Activated CD4-positive, alpha-beta memory T cell treated with anti-CD3 and anti-CD28 coated beads for 36 hours (primary cell): ENCODE data around the gene SEM1. TPM values are rescaled to one million over a fixed set of nuclear protein-coding genes. Genes with fewer than 3 reads are reported as not detected.
"Not testable (repeated sequence)": the region's sequence is repeated elsewhere in the genome, so short reads cannot be mapped to it uniquely, and the experiment has no call there.

ENCODE experiments used
- CTCF ChIA-PET: fragments of 350-600 bp; sonication (Branson Sonifier 250); formaldehyde crosslinking; loops from one replicate; lab custom pipeline; 2021; ENCODE audit warnings: antibody characterized with exemption, inconsistent platforms; lab: Charles Lee
- POLR2A ChIA-PET: fragments of 350-600 bp; sonication (Branson Sonifier 250); formaldehyde crosslinking; loops from one replicate; lab custom pipeline; 2021; ENCODE audit warnings: antibody characterized with exemption; lab: Charles Lee
- DNase-seq: peaks from one replicate; pipeline ENCODE4 v3.0.0-alpha.2; 2020
- H3K27ac Mint-ChIP-seq: one replicate; pipeline ENCODE4 v1.8.0; 2021; ENCODE audit warnings: mixed read lengths
- H3K27me3 Mint-ChIP-seq: one replicate; pipeline ENCODE4 v1.8.0; 2021; ENCODE audit warnings: mixed read lengths
- H3K36me3 Mint-ChIP-seq: one replicate; pipeline ENCODE4 v1.8.0; 2021; ENCODE audit warnings: mixed read lengths
- H3K4me1 Mint-ChIP-seq: one replicate; pipeline ENCODE4 v1.8.0; 2021; ENCODE audit warnings: low read depth, mixed read lengths
- H3K4me3 Mint-ChIP-seq: one replicate; pipeline ENCODE4 v1.8.0; 2021; ENCODE audit warnings: mild to moderate bottlenecking, mixed read lengths
- H3K9me3 Mint-ChIP-seq: one replicate; pipeline ENCODE4 v1.8.0; 2021; ENCODE audit warnings: mixed read lengths
- intact Hi-C: fragments of 100-400 bp; cut with micrococcal nuclease; formaldehyde crosslinking; loops from one replicate; pipeline ENCODE4 v1.15.1; 2023
- total RNA-seq, 2 experiments: library from RNA; stranded (reverse); gene quantifications; one replicate each; pipeline ENCODE4 v1.2.3, GENCODE V29; 2021

SEM1 gene
- total RNA-seq, 2 experiments from 2014 or later = 41.6 to 42.4 TPM

GRCh38 chr7:96723622-96724021, 14.0 kb upstream of the SEM1 start:
- no peak for DNase-seq
- no peak overlapping the region for H3K4me3 Mint-ChIP-seq
- peaks cover 31% of the 10 kb centered on the region for H3K27me3 Mint-ChIP-seq
- H3K36me3 Mint-ChIP-seq = no peaks in the 10 kb centered on the region
- H3K27ac Mint-ChIP-seq = no peak overlapping the region
- ChIA-PET POLR2A (no interaction called here), CTCF (no interaction called here)
- intact Hi-C loops = no loop called here
- no peaks in the 10 kb centered on the region for H3K4me1 Mint-ChIP-seq
- H3K9me3 Mint-ChIP-seq = no peaks in the 10 kb centered on the region

GRCh38 chr7:96722928-96723327, 13.3 kb upstream of the SEM1 start:
- H3K9me3 Mint-ChIP-seq, H3K4me1 Mint-ChIP-seq, H3K36me3 Mint-ChIP-seq, H3K4me3 Mint-ChIP-seq, H3K27ac Mint-ChIP-seq, POLR2A ChIA-PET, CTCF ChIA-PET, DNase-seq, intact Hi-C loops: not testable (repeated sequence)
- H3K27me3 Mint-ChIP-seq = peaks cover 32% of the 10 kb centered on the region

- no peaks in the 10 kb centered on the region for H3K36me3 Mint-ChIP-seq
- H3K4me3 Mint-ChIP-seq = no peak overlapping the region
- no peaks in the 10 kb centered on the region for H3K9me3 Mint-ChIP-seq
- H3K27ac Mint-ChIP-seq = no peak overlapping the region
- no peaks in the 10 kb centered on the region for H3K4me1 Mint-ChIP-seq
- H3K27me3 Mint-ChIP-seq = peaks cover 44% of the 10 kb centered on the region
- CTCF ChIA-PET = no interaction called here
- intact Hi-C loops = no loop called here
- POLR2A ChIA-PET = no interaction called here
- no peak for DNase-seq
These were observed 11.2 kb upstream of the SEM1 start for GRCh38 chr7:96720843-96721242.

- no peak overlapping the region for H3K27ac Mint-ChIP-seq
- POLR2A ChIA-PET = no interaction called here
- CTCF ChIA-PET = interaction anchor here (0.9 kb wide), 1 partner anchor 9 kb away, joined by 3 read pairs; no protein-coding TSS in a partner anchor
- H3K9me3 Mint-ChIP-seq = no peaks in the 10 kb centered on the region
- H3K4me1 Mint-ChIP-seq = no peaks in the 10 kb centered on the region
- H3K4me3 Mint-ChIP-seq = no peak overlapping the region
- no peak for DNase-seq
- no peaks in the 10 kb centered on the region for H3K36me3 Mint-ChIP-seq
- H3K27me3 Mint-ChIP-seq = peaks cover 43% of the 10 kb centered on the region
- intact Hi-C loops = no loop called here
These were observed 9.5 kb upstream of the SEM1 start for GRCh38 chr7:96719164-96719563.

GRCh38 chr7:96718107-96719003, 8.7 kb upstream of the SEM1 start:
- DNase-seq = no peak
- Mint-ChIP-seq H3K27me3 (peaks cover 40% of the 10 kb centered on the region), H3K4me1 (no peaks in the 10 kb centered on the region), H3K36me3 (peaks cover 3% of the 10 kb centered on the region), H3K27ac (no peak overlapping the region), H3K4me3 (no peak overlapping the region), H3K9me3 (peaks cover 7% of the 10 kb centered on the region)
- intact Hi-C loops = no loop called here
- ChIA-PET POLR2A (no interaction called here), CTCF (interaction anchor here (0.7 to 0.9 kb wide), 2 partner anchors 8 to 806 kb away, joined by 3 read pairs; no protein-coding TSS in a partner anchor)

GRCh38 chr7:96713037-96713436, 3.4 kb upstream of the SEM1 start:
- H3K36me3 Mint-ChIP-seq = peaks cover 5% of the 10 kb centered on the region
- H3K4me1 Mint-ChIP-seq = peaks cover 4% of the 10 kb centered on the region
- ChIA-PET POLR2A (interaction anchor here (0.6 kb wide), 1 partner anchor 22 kb away, joined by 4 read pairs; no protein-coding TSS in a partner anchor), CTCF (no interaction called here)
- no peak overlapping the region for H3K27ac Mint-ChIP-seq
- no peak for DNase-seq
- H3K27me3 Mint-ChIP-seq = peaks cover 14% of the 10 kb centered on the region
- intact Hi-C loops = no loop called here
- no peak overlapping the region for H3K4me3 Mint-ChIP-seq
- H3K9me3 Mint-ChIP-seq = peaks cover 21% of the 10 kb centered on the region

GRCh38 chr7:96710544-96710943, 898 bp upstream of the SEM1 start:
- Mint-ChIP-seq H3K4me3 (no peak overlapping the region), H3K27me3 (peaks cover 2% of the 10 kb centered on the region), H3K4me1 (peaks cover 19% of the 10 kb centered on the region), H3K36me3 (peaks cover 11% of the 10 kb centered on the region), H3K9me3 (peaks cover 21% of the 10 kb centered on the region), H3K27ac (no peak overlapping the region)
- DNase-seq = no peak
- POLR2A ChIA-PET = no interaction called here
- intact Hi-C loops = no loop called here
- CTCF ChIA-PET = interaction anchor here (1.4 kb wide), 1 partner anchor 8 kb away, joined by 3 read pairs; no protein-coding TSS in a partner anchor

- Mint-ChIP-seq H3K27me3 (no peaks in the 10 kb centered on the region), H3K4me3 (peak overlapping the region; percentile 98), H3K36me3 (peaks cover 13% of the 10 kb centered on the region), H3K4me1 (peaks cover 28% of the 10 kb centered on the region), H3K9me3 (peaks cover 19% of the 10 kb centered on the region), H3K27ac (peak overlapping the region; percentile 96)
- intact Hi-C loops = loop anchor here (2.0 to 10.0 kb wide), 4 partner anchors 14 to 408 kb away; partner anchors contain the start of genes SDHAF3 and SLC25A13
- ChIA-PET POLR2A (no interaction called here), CTCF (interaction anchor here (1.1 kb wide), 1 partner anchor 8 kb away, joined by 3 read pairs; no protein-coding TSS in a partner anchor)
- no peak for DNase-seq
These were observed 774 bp downstream of the SEM1 start for GRCh38 chr7:96708872-96709271.

GRCh38 chr7:96707901-96708774, 1.5 kb downstream of the SEM1 start:
- no peak for DNase-seq
- POLR2A ChIA-PET = no interaction called here
- Mint-ChIP-seq H3K36me3 (peaks cover 9% of the 10 kb centered on the region), H3K4me1 (peaks cover 33% of the 10 kb centered on the region), H3K9me3 (peaks cover 12% of the 10 kb centered on the region), H3K27me3 (no peaks in the 10 kb centered on the region), H3K4me3 (peak overlapping the region; percentile 98), H3K27ac (no peak overlapping the region)
- intact Hi-C loops = loop anchor here (2.0 to 10.0 kb wide), 4 partner anchors 13 to 409 kb away; partner anchors contain the start of genes SDHAF3 and SLC25A13
- CTCF ChIA-PET = interaction anchor here (1.1 kb wide), 2 partner anchors 8 to 18 kb away, joined by 3 read pairs; no protein-coding TSS in a partner anchor

- Mint-ChIP-seq H3K9me3 (no peaks in the 10 kb centered on the region), H3K4me1 (peaks cover 70% of the 10 kb centered on the region), H3K27me3 (no peaks in the 10 kb centered on the region), H3K4me3 (no peak overlapping the region), H3K27ac (no peak overlapping the region), H3K36me3 (peaks cover 9% of the 10 kb centered on the region)
- intact Hi-C loops = loop anchor here (10.0 kb wide), 1 partner anchor 376 kb away; the partner anchor contains the start of gene SLC25A13
- ChIA-PET CTCF (no interaction called here), POLR2A (no interaction called here)
- no peak for DNase-seq
These were observed 8.4 kb downstream of the SEM1 start for GRCh38 chr7:96701258-96701657.

GRCh38 chr7:96700516-96700915, 9.1 kb downstream of the SEM1 start:
- ChIA-PET POLR2A (no interaction called here), CTCF (interaction anchor here (1.2 kb wide), 1 partner anchor 9 kb away, joined by 3 read pairs; the partner anchor contains the start of gene SEM1)
- Mint-ChIP-seq H3K36me3 (peaks cover 6% of the 10 kb centered on the region), H3K9me3 (no peaks in the 10 kb centered on the region), H3K4me3 (no peak overlapping the region), H3K27ac (no peak overlapping the region), H3K27me3 (no peaks in the 10 kb centered on the region), H3K4me1 (peaks cover 65% of the 10 kb centered on the region)
- no peak for DNase-seq
- intact Hi-C loops = loop anchor here (10.0 kb wide), 1 partner anchor 376 kb away; the partner anchor contains the start of gene SLC25A13
